PC-9 (cell line): Measurements from ENCODE around the gene ZNF124.

Source experiments
- EZH2 ChIP-seq: fragments of 200-600 bp; sonication (generic); IDR thresholded peaks from 2 replicates; pipeline ENCODE4 v1.8.0; 2017; ENCODE audit warnings: antibody characterized with exemption, low read depth
- TF ChIP-seq, protein P1 (sequence below): fragments of 200-600 bp; sonication (generic); conservative IDR thresholded peaks from 2 replicates; pipeline ENCODE4 v1.6.1; 2017; ENCODE audit warnings: mixed run types, antibody characterized with exemption, mild to moderate bottlenecking, moderate library complexity

DNA sequence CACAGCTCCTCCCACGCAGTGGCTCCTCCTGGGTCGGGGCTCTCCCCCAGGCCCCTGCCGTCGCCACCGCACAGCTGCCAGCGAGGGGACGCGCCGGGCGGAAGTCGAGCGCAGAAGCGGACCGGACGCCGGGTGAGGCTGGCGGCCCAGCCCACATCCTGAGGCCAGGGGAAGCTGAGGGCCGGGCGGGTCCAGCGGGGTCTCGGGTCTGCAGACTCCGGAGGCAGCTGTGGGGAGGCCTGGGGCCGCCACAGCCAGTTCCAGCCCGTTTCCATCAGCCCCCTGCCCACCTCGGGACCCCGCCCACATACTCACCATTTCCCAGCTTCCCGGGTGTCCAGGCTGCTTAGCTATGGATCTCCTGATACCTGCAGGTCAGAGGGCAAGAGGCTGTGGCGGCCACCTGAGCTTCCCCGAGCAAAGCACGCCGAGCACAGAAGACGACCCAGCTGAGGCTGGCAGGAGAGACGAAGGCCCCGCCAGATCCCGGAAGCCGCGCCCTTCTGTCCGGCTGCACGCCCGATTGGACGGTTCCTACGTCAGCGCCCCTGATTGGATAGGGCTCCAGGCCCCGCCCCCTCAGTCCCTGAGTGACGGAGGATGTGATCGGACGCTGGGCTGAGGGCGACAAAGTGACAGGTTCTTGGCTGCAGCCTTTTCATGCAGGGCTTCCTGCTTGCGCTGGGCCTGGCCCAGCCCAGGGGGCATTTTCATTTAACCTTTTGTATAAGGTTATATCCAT is 38.7 kb upstream of the ZNF124 start:
- TF ChIP-seq, protein P1, sequence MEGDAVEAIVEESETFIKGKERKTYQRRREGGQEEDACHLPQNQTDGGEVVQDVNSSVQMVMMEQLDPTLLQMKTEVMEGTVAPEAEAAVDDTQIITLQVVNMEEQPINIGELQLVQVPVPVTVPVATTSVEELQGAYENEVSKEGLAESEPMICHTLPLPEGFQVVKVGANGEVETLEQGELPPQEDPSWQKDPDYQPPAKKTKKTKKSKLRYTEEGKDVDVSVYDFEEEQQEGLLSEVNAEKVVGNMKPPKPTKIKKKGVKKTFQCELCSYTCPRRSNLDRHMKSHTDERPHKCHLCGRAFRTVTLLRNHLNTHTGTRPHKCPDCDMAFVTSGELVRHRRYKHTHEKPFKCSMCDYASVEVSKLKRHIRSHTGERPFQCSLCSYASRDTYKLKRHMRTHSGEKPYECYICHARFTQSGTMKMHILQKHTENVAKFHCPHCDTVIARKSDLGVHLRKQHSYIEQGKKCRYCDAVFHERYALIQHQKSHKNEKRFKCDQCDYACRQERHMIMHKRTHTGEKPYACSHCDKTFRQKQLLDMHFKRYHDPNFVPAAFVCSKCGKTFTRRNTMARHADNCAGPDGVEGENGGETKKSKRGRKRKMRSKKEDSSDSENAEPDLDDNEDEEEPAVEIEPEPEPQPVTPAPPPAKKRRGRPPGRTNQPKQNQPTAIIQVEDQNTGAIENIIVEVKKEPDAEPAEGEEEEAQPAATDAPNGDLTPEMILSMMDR, result no peak
- no peak for TF ChIP-seq EZH2
